ENCODE results near the gene CHD5.

Gene CHD5

GRCh38 chr1:6167391-6168303, 12.5 kb downstream of the CHD5 start:
- H3K4me3 ChIP-seq (replicated peaks; ENCODE audit: low read depth, low read length), result no peak overlapping the region
- DNase-seq (ENCODE audit: low read depth), result no peak
- no peak for TF ChIP-seq CTCF (IDR thresholded peaks at IDR 0.05; ENCODE audit: low read length, missing control alignments)

- no peak overlapping the region for H3K4me3 ChIP-seq (replicated peaks; ENCODE audit: low read depth, low read length)
- DNase-seq (ENCODE audit: low read depth), result no peak
- TF ChIP-seq CTCF (IDR thresholded peaks at IDR 0.05; ENCODE audit: low read length, missing control alignments), result no peak
Observed at GRCh38 chr1:6166655-6167390, 13.3 kb downstream of the CHD5 start.

DNA sequence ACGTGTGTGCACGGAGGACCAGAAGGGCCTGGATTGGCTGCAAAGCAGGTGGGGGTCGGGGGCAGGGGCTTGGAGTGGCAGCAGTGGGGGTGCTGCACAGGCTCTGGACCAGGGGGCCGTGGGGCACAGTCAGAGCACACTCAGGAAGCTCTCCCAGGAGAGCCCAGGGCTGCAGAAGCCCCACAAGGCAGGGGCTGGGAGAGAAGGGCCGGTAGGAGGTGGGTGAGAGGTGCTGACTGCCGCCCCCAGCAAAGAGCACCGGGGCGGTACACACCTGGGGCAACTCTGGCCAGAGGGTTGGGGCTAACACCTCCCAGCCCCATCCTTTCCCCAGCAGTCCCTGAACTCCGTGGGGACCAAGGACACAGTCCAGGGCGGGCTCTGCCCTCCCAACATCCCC, 13.9 kb downstream of the CHD5 start:
- DNase-seq (ENCODE audit: low read depth), result no peak
- no peak overlapping the region for H3K4me3 ChIP-seq (replicated peaks; ENCODE audit: low read depth, low read length)
- TF ChIP-seq CTCF (IDR thresholded peaks at IDR 0.05; ENCODE audit: low read length, missing control alignments), result no peak

DNA sequence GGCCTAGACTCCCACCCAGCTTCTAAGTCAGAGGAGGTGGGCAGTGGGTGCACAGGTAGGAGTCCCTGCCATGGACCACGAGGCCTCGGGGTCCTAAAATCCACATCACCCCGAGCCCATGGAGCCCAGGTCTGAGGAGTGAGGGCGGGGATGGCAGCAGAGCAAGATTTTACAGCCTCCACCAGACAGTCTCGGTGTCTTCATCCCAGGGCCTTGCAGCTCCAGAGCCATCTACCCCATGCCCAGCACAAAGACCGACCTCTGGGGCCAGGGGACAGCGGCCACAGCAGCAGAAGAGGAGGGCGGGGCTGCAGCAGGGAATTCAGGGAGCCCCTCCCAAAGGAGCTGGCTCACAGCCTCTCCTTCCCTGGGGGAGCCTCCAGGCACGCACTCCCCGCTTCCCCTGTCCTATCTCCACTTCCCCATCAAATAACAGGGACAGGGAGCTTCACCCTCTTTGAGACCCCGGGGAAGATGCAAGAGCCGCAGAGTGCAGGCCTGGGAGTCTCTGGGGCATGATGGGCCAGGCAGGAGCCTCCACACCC, 14.6 kb downstream of the CHD5 start:
- no peak for DNase-seq (ENCODE audit: low read depth)
- no peak for TF ChIP-seq CTCF (IDR thresholded peaks at IDR 0.05; ENCODE audit: low read length, missing control alignments)
- H3K4me3 ChIP-seq (replicated peaks; ENCODE audit: low read depth, low read length), result no peak overlapping the region

DNA sequence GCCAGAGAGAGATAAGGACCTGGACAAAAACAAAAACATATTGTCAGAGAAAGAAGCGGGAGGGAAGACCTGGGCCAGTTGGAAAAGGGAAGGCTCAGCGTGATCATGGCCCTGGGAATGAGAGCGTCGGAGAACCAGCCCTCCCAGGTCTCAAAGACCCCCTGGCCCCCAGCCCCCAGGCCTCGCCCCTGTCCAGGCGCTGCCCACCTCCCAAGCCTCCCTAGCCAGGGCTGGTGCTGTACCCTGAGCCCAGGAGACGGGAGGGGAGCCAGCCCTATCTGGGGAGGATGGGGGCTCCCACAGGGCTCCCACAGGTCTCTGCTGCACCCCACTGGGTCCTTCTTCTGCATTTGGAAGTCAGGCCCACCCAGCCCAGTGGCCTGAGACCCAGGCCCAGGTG, 15.1 kb downstream of the CHD5 start:
- no peak for TF ChIP-seq CTCF (IDR thresholded peaks at IDR 0.05; ENCODE audit: low read length, missing control alignments)
- no peak for DNase-seq (ENCODE audit: low read depth)
- H3K4me3 ChIP-seq (replicated peaks; ENCODE audit: low read depth, low read length), result no peak overlapping the region

DNA sequence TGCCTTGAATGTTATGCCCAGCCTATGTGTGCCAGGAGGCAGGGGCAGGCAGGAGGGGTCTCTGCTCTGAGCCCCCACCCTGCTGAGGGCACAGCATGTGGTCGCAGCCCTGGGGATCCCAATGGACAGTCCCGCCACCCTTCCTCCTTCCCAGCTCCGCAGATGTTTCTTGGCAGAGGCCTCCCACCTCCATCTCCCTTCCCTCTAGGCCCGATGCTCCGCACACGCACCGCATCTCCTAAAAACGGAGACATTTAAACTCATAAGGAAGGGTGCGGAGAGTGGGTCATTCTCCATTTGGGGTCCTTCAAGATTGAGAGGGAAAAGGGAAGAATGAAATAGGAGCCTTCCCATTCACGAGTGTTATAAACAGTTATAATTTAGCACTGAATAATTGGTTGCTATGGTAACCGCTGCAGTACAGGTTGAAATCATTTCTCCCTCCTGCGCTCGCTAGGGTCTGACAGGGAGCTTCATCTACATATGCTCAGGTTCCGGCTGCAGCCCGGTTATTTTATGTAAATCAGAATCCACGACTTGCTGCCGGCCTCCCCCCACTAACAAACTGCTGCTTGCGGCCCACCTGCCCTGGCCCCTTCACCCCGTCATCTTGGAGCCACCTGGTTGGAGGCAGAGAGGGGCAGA, 16.0 kb downstream of the CHD5 start:
- H3K4me3 ChIP-seq (replicated peaks; ENCODE audit: low read depth, low read length), result no peak overlapping the region
- no peak for TF ChIP-seq CTCF (IDR thresholded peaks at IDR 0.05; ENCODE audit: low read length, missing control alignments)
- no peak for DNase-seq (ENCODE audit: low read depth)

Measured in fibroblast of pulmonary artery (primary cell).